Breast epithelium (tissue), 3 donors: ENCODE measurements around the gene KIF21B.

Experiments
- POLR2A ChIP-seq: fragments of 450-650 bp; IDR thresholded peaks from one replicate; pipeline ENCODE4 v1.6.1; 2016; ENCODE audit warnings: antibody characterized with exemption, mild to moderate bottlenecking, moderate library complexity
- TF ChIP-seq, protein P1 (sequence below), 3 donors: fragments of 450-650 bp; IDR thresholded peaks; one replicate each; pipeline ENCODE4 v1.5.1; 2016 to 2017; ENCODE audit warnings: antibody characterized with exemption in 3 of 3, mild to moderate bottlenecking in 3 of 3, moderate library complexity in 3 of 3

DNA sequence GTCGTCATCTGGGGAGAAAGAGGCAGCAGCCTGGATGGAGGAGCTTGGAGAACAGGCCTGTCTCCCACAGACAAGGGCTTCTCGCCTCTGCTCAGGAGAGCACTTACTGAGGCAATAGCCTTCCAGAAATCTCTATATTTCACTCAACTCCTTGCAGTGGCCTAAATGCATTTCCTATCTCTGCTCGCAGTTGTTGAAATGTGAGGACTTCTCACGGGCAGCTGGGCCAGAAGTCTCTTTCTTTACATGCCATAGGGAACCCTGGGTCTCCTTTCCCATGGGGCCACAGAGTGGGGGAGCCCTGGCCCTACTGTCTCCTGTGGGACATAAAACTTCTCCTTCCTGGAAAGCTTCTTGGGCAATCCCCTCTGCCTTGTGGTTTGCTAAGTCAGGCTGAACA is 43.5 kb upstream of the KIF21B start:
- no peak for TF ChIP-seq POLR2A
- TF ChIP-seq, protein P1, sequence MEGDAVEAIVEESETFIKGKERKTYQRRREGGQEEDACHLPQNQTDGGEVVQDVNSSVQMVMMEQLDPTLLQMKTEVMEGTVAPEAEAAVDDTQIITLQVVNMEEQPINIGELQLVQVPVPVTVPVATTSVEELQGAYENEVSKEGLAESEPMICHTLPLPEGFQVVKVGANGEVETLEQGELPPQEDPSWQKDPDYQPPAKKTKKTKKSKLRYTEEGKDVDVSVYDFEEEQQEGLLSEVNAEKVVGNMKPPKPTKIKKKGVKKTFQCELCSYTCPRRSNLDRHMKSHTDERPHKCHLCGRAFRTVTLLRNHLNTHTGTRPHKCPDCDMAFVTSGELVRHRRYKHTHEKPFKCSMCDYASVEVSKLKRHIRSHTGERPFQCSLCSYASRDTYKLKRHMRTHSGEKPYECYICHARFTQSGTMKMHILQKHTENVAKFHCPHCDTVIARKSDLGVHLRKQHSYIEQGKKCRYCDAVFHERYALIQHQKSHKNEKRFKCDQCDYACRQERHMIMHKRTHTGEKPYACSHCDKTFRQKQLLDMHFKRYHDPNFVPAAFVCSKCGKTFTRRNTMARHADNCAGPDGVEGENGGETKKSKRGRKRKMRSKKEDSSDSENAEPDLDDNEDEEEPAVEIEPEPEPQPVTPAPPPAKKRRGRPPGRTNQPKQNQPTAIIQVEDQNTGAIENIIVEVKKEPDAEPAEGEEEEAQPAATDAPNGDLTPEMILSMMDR (IDR thresholded peaks at IDR 0.05) = no peak
